ENCODE measurements around the gene SARDH. TPM values are rescaled to one million over a fixed set of nuclear protein-coding genes. Genes with fewer than 3 reads are reported as not detected.

Gene SARDH
- total and polyA plus RNA-seq, 7 donors = 0.49 to 3.0 (median 1.9) TPM; not detected in 1

GRCh38 chr9:133641861-133642595, 96.1 kb downstream of the SARDH start:
- no peak for TF ChIP-seq EP300 (IDR thresholded peaks at IDR 0.05)
- no peak for TF ChIP-seq CTCF (IDR thresholded peaks at IDR 0.05)
- no peak for TF ChIP-seq POLR2A (IDR thresholded peaks at IDR 0.05)
- no peak for TF ChIP-seq POLR2AphosphoS5 (IDR thresholded peaks at IDR 0.05)
- 84 to 90% methylated on average over 25 of the region's 25 CpGs for WGBS, 2 donors
- Histone ChIP-seq H3K9me3 (no peaks in the 10 kb centered on the region), H3K4me3 (no peak overlapping the region), H3K36me3 (no peaks in the 10 kb centered on the region), H3K27ac (no peak overlapping the region), H3K4me1 (no peaks in the 10 kb centered on the region), H3K27me3 (peaks cover 0 to 5% (median 0%) of the 10 kb centered on the region in 3 donors)
- no peak for DNase-seq
- intact Hi-C loops (cut with DNase I) = no loop called here

DNA sequence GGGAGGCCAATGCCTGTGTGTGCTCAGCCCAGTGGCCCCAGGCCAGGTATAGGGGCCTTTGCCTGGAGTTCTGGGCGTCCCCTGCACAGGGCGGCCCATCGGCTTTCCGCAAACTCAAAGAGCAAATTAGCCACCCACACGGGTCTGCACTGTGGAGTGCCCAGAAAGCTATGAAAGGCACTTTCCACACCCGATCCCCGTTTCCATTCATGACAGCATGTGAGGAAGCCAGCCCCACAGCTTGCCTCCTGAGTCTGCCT, 96.8 kb downstream of the SARDH start:
- WGBS, 2 donors = 80 to 90% methylated on average over 7 of the region's 7 CpGs
- no peak overlapping the region for H3K27ac ChIP-seq
- no peaks in the 10 kb centered on the region for H3K9me3 ChIP-seq
- no peaks in the 10 kb centered on the region for H3K4me1 ChIP-seq
- DNase-seq = no peak
- no peaks in the 10 kb centered on the region for H3K36me3 ChIP-seq
- H3K27me3 ChIP-seq = peaks cover 0 to 7% (median 0%) of the 10 kb centered on the region in 3 donors
- H3K4me3 ChIP-seq = no peak overlapping the region
- intact Hi-C loops (cut with DNase I) = no loop called here
- TF ChIP-seq EP300 (IDR thresholded peaks at IDR 0.05) (no peak), CTCF (IDR thresholded peaks at IDR 0.05) (no peak), POLR2AphosphoS5 (IDR thresholded peaks at IDR 0.05) (no peak), POLR2A (IDR thresholded peaks at IDR 0.05) (no peak)

DNA sequence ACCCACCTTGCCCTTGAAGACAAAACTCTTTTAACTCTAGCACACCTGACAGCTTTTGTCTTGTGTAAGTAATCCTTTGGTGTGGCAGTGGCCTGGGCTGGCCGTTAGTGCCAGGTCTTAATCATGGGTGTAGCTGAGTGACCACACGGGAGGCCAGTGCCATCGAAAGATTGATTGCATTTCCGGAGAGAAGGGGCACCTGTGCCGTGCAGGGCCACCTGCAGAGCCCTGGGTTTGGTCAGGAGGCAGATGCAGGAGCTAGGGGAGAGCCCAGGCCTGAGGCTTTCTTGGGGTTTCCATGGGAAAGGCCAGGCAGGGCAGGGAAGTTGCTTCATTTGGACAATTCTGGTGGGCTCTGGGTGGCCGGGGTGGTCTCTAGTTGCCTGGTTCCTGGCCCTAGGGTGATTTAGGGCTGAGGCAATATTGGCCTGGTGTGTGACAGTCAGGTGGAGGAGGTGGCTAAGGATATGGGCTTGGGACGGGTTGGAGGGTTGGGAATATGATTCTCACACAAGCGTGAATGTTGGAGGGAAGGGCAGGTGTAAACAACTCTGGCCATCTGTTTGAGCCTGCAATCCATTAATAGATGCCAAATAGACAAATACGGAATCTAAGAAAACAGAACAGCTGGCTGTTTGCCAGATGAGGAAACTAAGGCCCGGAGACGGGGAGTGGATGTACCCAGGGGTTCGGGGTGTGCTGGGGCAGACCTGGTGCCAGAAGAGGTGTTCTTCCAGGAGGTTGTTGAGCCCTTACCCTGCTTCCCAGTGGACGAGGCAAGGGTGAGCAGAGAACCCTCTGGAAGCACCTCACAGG, 97.4 kb downstream of the SARDH start:
- H3K27me3 ChIP-seq = peaks cover 0 to 9% (median 0%) of the 10 kb centered on the region in 3 donors
- no peak for DNase-seq

DNA sequence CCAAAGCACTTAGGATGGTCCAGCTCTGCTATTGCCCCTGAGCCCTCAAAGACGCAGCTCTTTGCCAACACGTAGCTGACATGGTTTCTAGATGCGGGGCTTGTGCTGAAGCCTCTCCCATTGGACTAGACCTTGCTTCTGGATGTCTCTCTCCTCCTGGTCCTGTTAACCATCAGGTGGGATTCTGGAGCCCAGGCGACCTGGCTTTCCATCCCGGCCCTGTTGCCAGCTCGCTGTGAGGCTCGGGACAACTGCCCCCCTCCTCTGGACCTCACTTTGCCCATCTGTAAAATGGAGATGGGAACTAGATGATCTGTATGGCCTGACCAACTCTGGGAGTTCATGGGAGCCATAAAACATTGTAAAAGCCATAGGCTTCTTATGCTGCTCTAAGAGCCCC, 98.0 kb downstream of the SARDH start:
- Histone ChIP-seq H3K27me3 (peaks cover 0 to 9% (median 0%) of the 10 kb centered on the region in 3 donors), H3K4me1 (no peaks in the 10 kb centered on the region), H3K4me3 (no peak overlapping the region), H3K9me3 (no peaks in the 10 kb centered on the region), H3K36me3 (no peaks in the 10 kb centered on the region), H3K27ac (no peak overlapping the region)
- DNase-seq = no peak
- intact Hi-C loops (cut with DNase I) = no loop called here
- TF ChIP-seq POLR2AphosphoS5 (IDR thresholded peaks at IDR 0.05) (no peak), EP300 (IDR thresholded peaks at IDR 0.05) (no peak), CTCF (IDR thresholded peaks at IDR 0.05) (no peak), POLR2A (IDR thresholded peaks at IDR 0.05) (no peak)
- WGBS, 2 donors = 83 to 93% methylated on average over 7 of the region's 7 CpGs

More for the DNA sequence above, 97.4 kb downstream of the SARDH start:
- Histone ChIP-seq H3K36me3 (no peaks in the 10 kb centered on the region), H3K4me3 (no peak overlapping the region), H3K9me3 (no peaks in the 10 kb centered on the region), H3K27ac (no peak overlapping the region), H3K4me1 (no peaks in the 10 kb centered on the region)
- intact Hi-C loops (cut with DNase I) = no loop called here
- TF ChIP-seq EP300 (IDR thresholded peaks at IDR 0.05) (no peak), POLR2A (IDR thresholded peaks at IDR 0.05) (no peak), CTCF (IDR thresholded peaks at IDR 0.05) (no peak), POLR2AphosphoS5 (IDR thresholded peaks at IDR 0.05) (no peak)
- 69 to 83% methylated on average over 13 of the region's 13 CpGs for WGBS, 2 donors
